Activated T-helper 1 cell treated with anti-CD3 and anti-CD28 coated beads, Interleukin-12 subunit alpha, Interleukin-12 subunit beta, Interleukin-2, Interleukin-4 antibody, amounts not matched to agents 30 ng/mL and 10 ng/mL and 1 ng/mL, durations not matched to agents 14 hours and 24 hours and 36 hours (primary cell): Measurements from ENCODE around the gene ARMC3. TPM values are rescaled to one million over a fixed set of nuclear protein-coding genes. Genes with fewer than 3 reads are reported as not detected.
"Not testable (repeated sequence)": the region's sequence is repeated elsewhere in the genome, so short reads cannot be mapped to it uniquely, and the experiment has no call there.

Source experiments
- DNase-seq: peaks from one replicate; pipeline ENCODE4 v3.0.0; 2021; ENCODE audit warnings: low spot score
- H3K27ac Mint-ChIP-seq: one replicate; pipeline ENCODE4 v1.8.0; 2021; ENCODE audit warnings: mild to moderate bottlenecking, mixed read lengths
- H3K27me3 Mint-ChIP-seq: one replicate; pipeline ENCODE4 v1.8.0; 2022; ENCODE audit warnings: mild to moderate bottlenecking, moderate library complexity, mixed read lengths; ENCODE audit not compliant: insufficient read depth
- H3K36me3 Mint-ChIP-seq: one replicate; pipeline ENCODE4 v1.8.0; 2021; ENCODE audit warnings: low read depth, mixed read lengths
- H3K4me1 Mint-ChIP-seq: one replicate; pipeline ENCODE4 v1.8.0; 2021; ENCODE audit warnings: low read depth, mixed read lengths
- H3K4me3 Mint-ChIP-seq: one replicate; pipeline ENCODE4 v1.8.0; 2021; ENCODE audit warnings: mild to moderate bottlenecking, moderate library complexity, mixed read lengths
- H3K9me3 Mint-ChIP-seq: one replicate; pipeline ENCODE4 v1.8.0; 2021; ENCODE audit warnings: mixed read lengths
- intact Hi-C: fragments of 100-400 bp; cut with micrococcal nuclease; formaldehyde crosslinking; loops from one replicate; pipeline ENCODE4 v1.15.1; 2024
- total RNA-seq: library from RNA; stranded (reverse); gene quantifications from 2 replicates; pipeline ENCODE4 v1.2.3, GENCODE V29; 2022

ARMC3 gene
- total RNA-seq, 1 donor from 2014 or later = not detected

DNA sequence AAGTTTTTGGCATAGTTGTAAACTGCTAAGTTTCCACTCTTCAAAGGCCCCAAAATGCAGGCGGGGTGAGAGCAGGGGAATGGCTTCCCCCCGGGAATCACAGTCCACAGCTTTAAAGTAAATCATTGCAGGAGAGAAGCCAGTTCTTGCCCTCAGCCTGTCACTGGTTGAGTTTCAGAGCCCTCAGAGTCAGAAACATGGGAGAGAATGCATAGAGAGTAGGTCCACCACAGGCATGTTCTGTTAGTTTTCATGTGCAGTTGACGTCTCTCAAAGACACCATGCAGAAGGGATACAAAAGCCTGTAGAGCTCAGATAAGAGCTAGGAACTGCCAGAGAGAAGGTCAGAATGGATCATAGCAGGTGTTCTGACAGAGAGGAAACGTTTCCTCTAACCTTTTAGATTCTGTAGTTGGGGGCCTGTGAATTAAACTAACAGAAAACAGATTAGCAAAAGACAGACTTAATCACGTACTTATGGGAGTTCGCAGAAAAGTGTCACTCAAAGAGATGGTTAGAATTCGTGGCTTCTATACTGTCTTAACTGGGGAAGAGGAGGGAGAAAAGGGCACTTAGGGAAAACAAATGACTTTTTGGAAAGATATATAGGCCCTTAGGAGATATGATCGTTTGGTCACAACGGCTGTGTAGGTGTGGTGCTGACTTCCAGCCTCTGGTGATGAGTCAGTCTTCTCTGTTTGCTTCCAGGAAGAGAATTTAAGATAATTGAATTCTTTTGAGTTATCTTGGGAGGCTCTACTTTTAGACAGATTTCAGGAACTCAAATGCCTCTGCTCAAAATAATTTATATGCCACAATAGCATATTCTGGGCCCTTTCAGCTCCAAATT, 119.6 kb downstream of the ARMC3 start:
- Mint-ChIP-seq H3K4me1 (no peaks in the 10 kb centered on the region), H3K4me3 (no peak overlapping the region), H3K27me3 (peaks cover 11% of the 10 kb centered on the region), H3K9me3 (no peaks in the 10 kb centered on the region), H3K27ac (no peak overlapping the region), H3K36me3 (no peaks in the 10 kb centered on the region)
- intact Hi-C loops = no loop called here
- no peak for DNase-seq

DNA sequence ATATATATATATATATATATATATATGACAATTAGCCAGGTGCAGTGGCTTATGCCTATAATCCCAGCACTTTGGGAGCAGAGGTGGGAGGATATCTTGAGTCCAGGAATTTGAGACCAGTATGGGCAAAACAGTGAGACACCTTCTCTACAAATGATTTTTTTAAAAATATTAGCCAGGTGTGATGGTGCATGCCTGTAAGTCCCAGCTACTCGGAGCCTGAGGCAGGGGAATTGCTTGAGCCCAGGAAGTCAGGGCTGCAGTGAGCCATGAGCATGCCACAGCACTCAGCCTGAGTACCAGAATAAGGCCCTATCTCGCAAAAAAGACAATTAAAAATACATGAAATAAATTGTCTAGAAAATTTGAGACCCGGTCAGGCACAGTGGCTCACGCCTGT, 120.3 kb downstream of the ARMC3 start:
- Mint-ChIP-seq H3K4me3 (no peak overlapping the region), H3K4me1 (no peaks in the 10 kb centered on the region), H3K9me3 (no peaks in the 10 kb centered on the region), H3K36me3 (no peaks in the 10 kb centered on the region), H3K27me3 (peaks cover 11% of the 10 kb centered on the region), H3K27ac (no peak overlapping the region)
- intact Hi-C loops = no loop called here
- no peak for DNase-seq

DNA sequence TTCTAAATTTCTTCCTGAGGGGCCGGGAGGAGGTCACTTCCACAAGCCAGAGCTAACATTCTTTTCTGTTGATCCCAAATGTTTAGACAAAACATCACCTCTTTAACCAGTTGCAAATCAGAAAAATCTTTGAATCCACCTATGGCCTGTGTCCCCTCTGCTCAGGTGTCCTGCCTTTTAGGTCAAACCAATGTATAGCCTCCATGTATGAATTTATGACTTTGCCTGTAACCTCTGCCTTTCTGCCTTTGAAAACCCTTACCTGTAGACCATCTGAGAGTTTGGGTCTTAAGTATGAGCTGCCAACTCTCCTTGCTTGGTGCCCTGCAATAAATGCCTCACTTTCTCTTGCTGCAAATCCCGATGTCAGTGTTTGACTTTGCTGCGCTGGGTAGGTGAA, 123.4 kb downstream of the ARMC3 start:
- H3K4me1 Mint-ChIP-seq = no peaks in the 10 kb centered on the region
- H3K27me3 Mint-ChIP-seq = peaks cover 7% of the 10 kb centered on the region
- no peak overlapping the region for H3K4me3 Mint-ChIP-seq
- H3K27ac Mint-ChIP-seq = no peak overlapping the region
- no peaks in the 10 kb centered on the region for H3K9me3 Mint-ChIP-seq
- intact Hi-C loops = no loop called here
- no peak for DNase-seq
- H3K36me3 Mint-ChIP-seq = no peaks in the 10 kb centered on the region

GRCh38 chr10:23051855-23052331, 124.0 kb downstream of the ARMC3 start:
- DNase-seq = no peak
- no peak overlapping the region for H3K27ac Mint-ChIP-seq
- H3K9me3 Mint-ChIP-seq = no peaks in the 10 kb centered on the region
- no peak overlapping the region for H3K4me3 Mint-ChIP-seq
- no peaks in the 10 kb centered on the region for H3K4me1 Mint-ChIP-seq
- H3K36me3 Mint-ChIP-seq = no peaks in the 10 kb centered on the region
- H3K27me3 Mint-ChIP-seq = peaks cover 7% of the 10 kb centered on the region
- intact Hi-C loops = no loop called here

DNA sequence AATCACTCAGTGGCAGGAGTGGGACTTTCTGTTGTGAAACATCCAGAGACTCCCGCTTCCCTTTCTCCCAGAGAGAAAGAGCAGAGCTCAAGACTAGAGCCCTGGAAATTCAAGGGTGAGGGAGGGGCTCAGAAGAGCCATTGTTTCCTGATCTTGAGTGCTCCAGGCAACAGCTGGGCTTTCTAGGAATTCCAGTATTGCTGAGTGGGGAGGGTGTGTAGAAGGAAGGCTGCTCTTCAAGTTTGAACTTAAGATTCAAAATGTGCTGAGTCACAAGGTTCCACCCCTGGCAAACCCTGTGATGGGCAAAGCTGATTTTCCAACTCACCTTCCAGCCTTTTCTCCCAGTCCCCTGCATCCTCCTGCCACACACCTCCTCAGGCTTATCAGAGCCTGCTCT, 125.2 kb downstream of the ARMC3 start:
- Mint-ChIP-seq H3K4me1 (no peaks in the 10 kb centered on the region), H3K9me3 (no peaks in the 10 kb centered on the region), H3K27ac (no peak overlapping the region), H3K27me3 (peaks cover 7% of the 10 kb centered on the region), H3K4me3 (no peak overlapping the region), H3K36me3 (no peaks in the 10 kb centered on the region)
- intact Hi-C loops = no loop called here
- DNase-seq = no peak

DNA sequence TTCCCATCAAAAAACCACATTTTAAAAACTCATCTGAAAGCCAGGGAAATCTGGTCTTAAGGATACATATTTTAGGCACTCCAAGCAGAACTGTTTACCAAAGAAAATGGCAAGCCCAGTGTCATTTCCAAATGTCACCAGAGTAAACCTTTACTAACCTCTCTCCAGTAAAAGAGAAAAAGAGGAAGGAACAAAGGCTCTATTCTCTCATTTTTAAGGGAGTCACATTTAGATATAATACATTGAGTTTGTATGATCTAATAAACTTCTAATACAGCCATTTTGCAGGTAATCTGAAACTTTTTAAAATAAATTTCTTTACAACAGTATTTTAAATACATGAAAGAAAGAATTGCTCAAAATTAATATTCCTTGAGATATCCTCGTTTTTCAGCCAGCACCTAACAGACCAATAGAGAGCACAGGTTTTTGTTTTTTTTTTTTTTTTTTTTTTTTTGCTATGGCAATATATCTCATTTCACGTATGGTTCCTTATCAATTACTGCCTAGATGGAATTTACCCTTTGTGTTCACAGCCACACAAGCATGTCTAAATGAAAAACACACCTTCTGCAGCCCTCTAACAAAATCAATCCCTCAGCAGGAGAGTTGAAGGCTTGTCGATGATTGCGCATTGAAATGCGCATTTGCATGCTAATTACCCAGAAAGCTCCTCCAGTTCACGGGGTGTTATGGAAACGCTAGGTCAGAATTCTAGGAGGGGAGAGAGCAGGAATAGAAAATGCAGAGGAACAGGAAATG, 127.8 kb downstream of the ARMC3 start:
- Mint-ChIP-seq H3K4me1 (no peaks in the 10 kb centered on the region), H3K4me3 (no peak overlapping the region), H3K27me3 (no peaks in the 10 kb centered on the region), H3K27ac (no peak overlapping the region), H3K9me3 (no peaks in the 10 kb centered on the region), H3K36me3 (no peaks in the 10 kb centered on the region)
- intact Hi-C loops = no loop called here
- DNase-seq = no peak

- no peak overlapping the region for H3K4me3 Mint-ChIP-seq
- peaks cover 5% of the 10 kb centered on the region for H3K27me3 Mint-ChIP-seq
- H3K36me3 Mint-ChIP-seq = no peaks in the 10 kb centered on the region
- H3K27ac Mint-ChIP-seq = no peak overlapping the region
- no peaks in the 10 kb centered on the region for H3K9me3 Mint-ChIP-seq
- intact Hi-C loops = no loop called here
- no peaks in the 10 kb centered on the region for H3K4me1 Mint-ChIP-seq
- no peak for DNase-seq
Observed at GRCh38 chr10:23056186-23056579, 128.3 kb downstream of the ARMC3 start.

GRCh38 chr10:23058366-23058765, 130.5 kb downstream of the ARMC3 start:
- Mint-ChIP-seq H3K27ac (no peak overlapping the region), H3K36me3 (no peaks in the 10 kb centered on the region), H3K4me3 (no peak overlapping the region), H3K9me3 (no peaks in the 10 kb centered on the region), H3K4me1 (no peaks in the 10 kb centered on the region), H3K27me3 (peaks cover 5% of the 10 kb centered on the region)
- intact Hi-C loops = no loop called here
- no peak for DNase-seq

GRCh38 chr10:23060918-23061317, 133.1 kb downstream of the ARMC3 start:
- intact Hi-C loops = loop anchor here (10.0 kb wide), 1 partner anchor 506 kb away; no protein-coding TSS in a partner anchor
- Mint-ChIP-seq H3K9me3 (no peaks in the 10 kb centered on the region), H3K27ac (no peak overlapping the region), H3K27me3 (peaks cover 5% of the 10 kb centered on the region), H3K4me3 (no peak overlapping the region), H3K36me3 (no peaks in the 10 kb centered on the region), H3K4me1 (no peaks in the 10 kb centered on the region)
- DNase-seq = no peak

- Mint-ChIP-seq H3K27ac (no peak overlapping the region), H3K27me3 (peaks cover 10% of the 10 kb centered on the region), H3K36me3 (no peaks in the 10 kb centered on the region), H3K4me3 (no peak overlapping the region), H3K9me3 (no peaks in the 10 kb centered on the region), H3K4me1 (no peaks in the 10 kb centered on the region)
- intact Hi-C loops = loop anchor here (10.0 kb wide), 1 partner anchor 509 kb away; no protein-coding TSS in a partner anchor
- DNase-seq = no peak
Observed at GRCh38 chr10:23063045-23063972, 135.5 kb downstream of the ARMC3 start.

GRCh38 chr10:23063973-23064812, 136.3 kb downstream of the ARMC3 start:
- Mint-ChIP-seq H3K4me1 (no peaks in the 10 kb centered on the region), H3K9me3 (no peaks in the 10 kb centered on the region), H3K36me3 (no peaks in the 10 kb centered on the region), H3K4me3 (no peak overlapping the region), H3K27ac (no peak overlapping the region), H3K27me3 (peaks cover 10% of the 10 kb centered on the region)
- intact Hi-C loops = loop anchor here (10.0 kb wide), 1 partner anchor 509 kb away; no protein-coding TSS in a partner anchor
- no peak for DNase-seq

DNA sequence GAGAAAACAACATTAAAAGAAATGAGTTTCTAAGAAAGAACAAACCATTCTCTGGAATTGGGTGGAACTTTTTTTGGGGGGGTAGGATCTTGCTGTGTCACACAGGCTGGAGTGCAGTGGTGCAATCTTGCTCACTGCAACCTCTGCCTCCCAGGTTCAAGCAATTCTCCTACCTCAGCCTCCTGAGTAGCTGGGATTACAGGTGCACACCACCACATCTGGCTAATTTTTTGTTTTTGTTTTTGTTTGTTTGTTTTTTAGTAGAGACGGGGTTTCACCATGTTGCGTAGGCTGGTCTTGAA, 136.9 kb downstream of the ARMC3 start:
- H3K9me3 Mint-ChIP-seq, H3K36me3 Mint-ChIP-seq, H3K4me3 Mint-ChIP-seq, H3K27ac Mint-ChIP-seq, DNase-seq, H3K4me1 Mint-ChIP-seq: not testable (repeated sequence)
- peaks cover 10% of the 10 kb centered on the region for H3K27me3 Mint-ChIP-seq
- intact Hi-C loops = loop anchor here (10.0 kb wide), 1 partner anchor 510 kb away; no protein-coding TSS in a partner anchor
